ENCODE results near the gene TSNAX.
"Not testable (repeated sequence)": the region's sequence is repeated elsewhere in the genome, so short reads cannot be mapped to it uniquely, and the experiment has no call there.

TSNAX gene

DNA sequence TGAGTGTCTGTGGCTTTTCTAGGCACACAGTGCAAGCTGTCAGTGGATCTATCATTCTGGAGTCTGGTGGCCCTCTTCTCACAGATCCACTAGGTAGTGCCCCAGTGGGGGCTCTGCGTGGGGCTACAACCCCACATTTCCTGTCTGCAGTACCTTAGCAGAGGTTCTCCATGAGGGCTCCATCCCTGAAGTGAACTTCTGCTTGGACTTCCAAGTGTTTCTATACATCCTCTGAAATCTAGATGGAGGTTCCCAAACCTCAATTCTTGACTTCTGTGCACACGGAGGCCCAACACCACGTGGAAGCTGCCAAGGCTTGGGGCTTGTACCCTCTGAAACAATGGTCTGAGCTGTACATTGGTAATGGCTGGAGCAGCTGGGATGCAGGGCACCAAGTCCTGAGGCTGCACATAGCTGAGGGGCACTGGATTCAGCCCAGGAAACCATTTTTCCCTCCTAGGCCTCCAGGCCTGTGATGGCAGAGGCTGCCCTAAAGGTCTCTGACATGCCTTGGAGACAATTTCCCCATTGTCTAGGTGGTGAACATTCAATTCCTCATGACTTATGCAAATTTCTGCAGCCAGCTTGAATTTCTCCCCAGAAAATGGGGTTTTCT, 29.2 kb upstream of the TSNAX start:
- Histone ChIP-seq H3K27me3 (ENCODE audit: control insufficient read depth, insufficient read depth, low read length) (no peaks in the 10 kb centered on the region), H3K9me3 (ENCODE audit: control insufficient read depth, low read depth, low read length) (peaks cover 8% of the 10 kb centered on the region), H3K4me3 (ENCODE audit: low read length) (no peak overlapping the region)

GRCh38 chr1:231500666-231501065, 27.8 kb upstream of the TSNAX start:
- H3K4me1 ChIP-seq (ENCODE audit: control insufficient read depth, low read depth, low read length) = no peaks in the 10 kb centered on the region
- no peaks in the 10 kb centered on the region for H3K27me3 ChIP-seq (ENCODE audit: control insufficient read depth, insufficient read depth, low read length)
- no peak overlapping the region for H3K4me3 ChIP-seq (ENCODE audit: low read length)
- peaks cover 8% of the 10 kb centered on the region for H3K9me3 ChIP-seq (ENCODE audit: control insufficient read depth, low read depth, low read length)
- no peak overlapping the region for H3K9ac ChIP-seq (ENCODE audit: low read length)
- H3K36me3 ChIP-seq (ENCODE audit: control insufficient read depth, low read depth, low read length) = no peaks in the 10 kb centered on the region
- no peak overlapping the region for H3K27ac ChIP-seq (ENCODE audit: low read length)

More for the DNA sequence above, 29.2 kb upstream of the TSNAX start:
- no peaks in the 10 kb centered on the region for H3K4me1 ChIP-seq (ENCODE audit: control insufficient read depth, low read depth, low read length)
- no peak overlapping the region for H3K9ac ChIP-seq (ENCODE audit: low read length)
- H3K36me3 ChIP-seq (ENCODE audit: control insufficient read depth, low read depth, low read length) = no peaks in the 10 kb centered on the region
- no peak overlapping the region for H3K27ac ChIP-seq (ENCODE audit: low read length)

DNA sequence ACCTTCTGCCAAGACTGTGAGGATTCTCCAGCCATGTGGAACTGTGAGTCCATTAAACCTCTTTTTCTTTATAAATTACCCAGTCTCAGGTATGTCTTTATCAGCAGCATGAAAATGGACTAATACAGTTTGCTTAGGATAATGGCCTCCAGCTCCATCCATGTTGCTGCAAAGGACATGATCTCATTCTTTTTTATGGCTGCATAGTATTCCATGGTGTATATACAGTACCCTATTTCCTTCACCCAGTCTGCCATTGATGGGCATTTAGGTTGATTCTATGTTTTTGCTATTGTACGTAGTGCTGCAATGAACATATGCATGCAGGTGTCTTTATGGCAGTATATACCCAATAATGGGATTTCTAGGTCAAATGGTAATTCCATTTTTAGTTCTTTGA, 25.3 kb upstream of the TSNAX start:
- not testable (repeated sequence) for H3K4me3 ChIP-seq (ENCODE audit: low read length); H3K27me3 ChIP-seq (ENCODE audit: control insufficient read depth, insufficient read depth, low read length); H3K36me3 ChIP-seq (ENCODE audit: control insufficient read depth, low read depth, low read length); H3K27ac ChIP-seq (ENCODE audit: low read length); H3K9ac ChIP-seq (ENCODE audit: low read length); H3K9me3 ChIP-seq (ENCODE audit: control insufficient read depth, low read depth, low read length); H3K4me1 ChIP-seq (ENCODE audit: control insufficient read depth, low read depth, low read length)

- Histone ChIP-seq H3K9ac (ENCODE audit: low read length) (no peak overlapping the region), H3K4me3 (ENCODE audit: low read length) (no peak overlapping the region), H3K27ac (ENCODE audit: low read length) (no peak overlapping the region), H3K27me3 (ENCODE audit: control insufficient read depth, insufficient read depth, low read length) (no peaks in the 10 kb centered on the region), H3K9me3 (ENCODE audit: control insufficient read depth, low read depth, low read length) (no peaks in the 10 kb centered on the region), H3K4me1 (ENCODE audit: control insufficient read depth, low read depth, low read length) (no peaks in the 10 kb centered on the region), H3K36me3 (ENCODE audit: control insufficient read depth, low read depth, low read length) (no peaks in the 10 kb centered on the region)
These were observed 20.8 kb upstream of the TSNAX start for GRCh38 chr1:231507476-231508355.

DNA sequence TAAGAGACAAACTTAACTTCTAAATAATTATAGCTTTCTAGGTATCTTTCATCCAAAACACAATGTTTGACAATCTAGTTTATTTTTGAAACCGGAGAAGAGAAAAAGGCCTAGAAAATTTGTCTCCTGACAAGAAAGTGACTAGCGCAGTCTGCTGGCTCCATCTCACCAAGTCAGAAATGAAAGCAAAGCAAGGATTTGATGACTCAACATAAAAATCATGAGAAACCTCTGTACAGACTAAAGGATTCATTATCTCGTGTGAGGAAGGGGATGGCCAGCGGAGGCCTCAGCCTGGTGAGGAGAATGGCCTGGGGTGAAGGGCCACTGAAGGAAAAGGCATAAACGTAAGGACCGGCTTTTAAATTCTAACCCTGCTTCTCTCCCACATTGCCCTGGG, 20.0 kb upstream of the TSNAX start:
- H3K4me1 ChIP-seq (ENCODE audit: control insufficient read depth, low read depth, low read length) = no peaks in the 10 kb centered on the region
- no peak overlapping the region for H3K27ac ChIP-seq (ENCODE audit: low read length)
- no peak overlapping the region for H3K9ac ChIP-seq (ENCODE audit: low read length)
- H3K9me3 ChIP-seq (ENCODE audit: control insufficient read depth, low read depth, low read length) = no peaks in the 10 kb centered on the region
- no peak overlapping the region for H3K4me3 ChIP-seq (ENCODE audit: low read length)
- H3K27me3 ChIP-seq (ENCODE audit: control insufficient read depth, insufficient read depth, low read length) = no peaks in the 10 kb centered on the region
- H3K36me3 ChIP-seq (ENCODE audit: control insufficient read depth, low read depth, low read length) = no peaks in the 10 kb centered on the region

GRCh38 chr1:231508941-231509340, 19.5 kb upstream of the TSNAX start:
- no peak overlapping the region for H3K27ac ChIP-seq (ENCODE audit: low read length)
- no peak overlapping the region for H3K9ac ChIP-seq (ENCODE audit: low read length)
- no peaks in the 10 kb centered on the region for H3K9me3 ChIP-seq (ENCODE audit: control insufficient read depth, low read depth, low read length)
- H3K4me1 ChIP-seq (ENCODE audit: control insufficient read depth, low read depth, low read length) = no peaks in the 10 kb centered on the region
- H3K36me3 ChIP-seq (ENCODE audit: control insufficient read depth, low read depth, low read length) = no peaks in the 10 kb centered on the region
- no peak overlapping the region for H3K4me3 ChIP-seq (ENCODE audit: low read length)
- H3K27me3 ChIP-seq (ENCODE audit: control insufficient read depth, insufficient read depth, low read length) = no peaks in the 10 kb centered on the region

GRCh38 chr1:231512147-231512698, 16.2 kb upstream of the TSNAX start:
- Histone ChIP-seq H3K27ac (ENCODE audit: low read length) (no peak overlapping the region), H3K36me3 (ENCODE audit: control insufficient read depth, low read depth, low read length) (no peaks in the 10 kb centered on the region), H3K4me3 (ENCODE audit: low read length) (no peak overlapping the region), H3K9ac (ENCODE audit: low read length) (no peak overlapping the region), H3K9me3 (ENCODE audit: control insufficient read depth, low read depth, low read length) (no peaks in the 10 kb centered on the region), H3K4me1 (ENCODE audit: control insufficient read depth, low read depth, low read length) (no peaks in the 10 kb centered on the region), H3K27me3 (ENCODE audit: control insufficient read depth, insufficient read depth, low read length) (no peaks in the 10 kb centered on the region)

- Histone ChIP-seq H3K9me3 (ENCODE audit: control insufficient read depth, low read depth, low read length) (no peaks in the 10 kb centered on the region), H3K4me1 (ENCODE audit: control insufficient read depth, low read depth, low read length) (peaks cover 11% of the 10 kb centered on the region), H3K4me3 (ENCODE audit: low read length) (no peak overlapping the region), H3K27ac (ENCODE audit: low read length) (no peak overlapping the region), H3K36me3 (ENCODE audit: control insufficient read depth, low read depth, low read length) (no peaks in the 10 kb centered on the region), H3K27me3 (ENCODE audit: control insufficient read depth, insufficient read depth, low read length) (no peaks in the 10 kb centered on the region), H3K9ac (ENCODE audit: low read length) (no peak overlapping the region)
These were observed 12.7 kb upstream of the TSNAX start for GRCh38 chr1:231515748-231516147.

- no peak overlapping the region for H3K9ac ChIP-seq (ENCODE audit: low read length)
- no peaks in the 10 kb centered on the region for H3K36me3 ChIP-seq (ENCODE audit: control insufficient read depth, low read depth, low read length)
- H3K4me3 ChIP-seq (ENCODE audit: low read length) = no peak overlapping the region
- H3K9me3 ChIP-seq (ENCODE audit: control insufficient read depth, low read depth, low read length) = no peaks in the 10 kb centered on the region
- peaks cover 11% of the 10 kb centered on the region for H3K4me1 ChIP-seq (ENCODE audit: control insufficient read depth, low read depth, low read length)
- no peaks in the 10 kb centered on the region for H3K27me3 ChIP-seq (ENCODE audit: control insufficient read depth, insufficient read depth, low read length)
- H3K27ac ChIP-seq (ENCODE audit: low read length) = no peak overlapping the region
These were observed 11.4 kb upstream of the TSNAX start for GRCh38 chr1:231517076-231517475.

DNA sequence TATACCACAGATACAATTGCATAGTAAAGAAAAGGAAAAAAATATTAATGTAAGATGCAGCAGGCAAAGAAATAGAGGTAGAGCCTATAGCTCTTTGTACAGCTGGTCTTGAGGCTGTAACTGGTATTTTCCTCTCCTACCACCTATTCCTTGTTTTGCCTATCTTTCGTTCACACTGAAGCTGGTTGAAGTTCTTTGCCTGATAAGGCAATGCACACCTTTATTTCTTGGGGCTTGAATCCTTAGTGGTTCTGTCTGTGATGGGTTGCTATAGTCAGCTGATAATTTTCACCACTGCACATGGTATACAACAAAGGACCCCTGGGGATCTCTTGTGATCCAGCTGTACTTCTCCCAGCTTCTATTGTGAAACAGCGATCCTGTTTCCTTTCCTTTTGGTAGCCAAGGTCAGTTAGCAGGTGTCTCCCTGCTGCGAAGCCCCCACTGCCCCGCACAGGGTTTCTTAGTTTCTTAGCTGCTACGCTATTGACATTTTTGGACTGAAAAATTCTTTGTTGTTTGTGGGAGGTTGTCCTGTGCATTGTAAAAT, 9.9 kb upstream of the TSNAX start:
- H3K9ac ChIP-seq (ENCODE audit: low read length) = no peak overlapping the region
- no peaks in the 10 kb centered on the region for H3K9me3 ChIP-seq (ENCODE audit: control insufficient read depth, low read depth, low read length)
- no peak overlapping the region for H3K27ac ChIP-seq (ENCODE audit: low read length)

DNA sequence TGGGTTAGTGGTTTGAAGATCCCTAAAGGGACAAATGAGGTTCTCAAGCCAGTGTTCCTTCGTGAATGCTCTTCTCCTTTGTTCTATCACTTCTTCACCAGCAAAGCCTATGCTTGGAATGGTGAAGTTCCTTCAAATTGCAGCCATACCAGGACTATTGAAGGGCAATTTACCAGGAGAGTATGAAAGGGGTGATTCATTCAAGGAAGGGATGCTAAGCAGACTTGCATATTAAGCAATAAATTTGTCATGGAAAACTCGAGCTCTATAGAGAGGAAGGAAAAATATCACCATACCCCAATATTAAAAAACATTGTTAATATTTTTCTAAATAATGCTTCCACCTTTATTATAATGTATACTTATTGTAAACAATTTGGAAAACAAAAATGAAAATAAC, 9.3 kb upstream of the TSNAX start:
- H3K27ac ChIP-seq (ENCODE audit: low read length) = no peak overlapping the region
- no peaks in the 10 kb centered on the region for H3K27me3 ChIP-seq (ENCODE audit: control insufficient read depth, insufficient read depth, low read length)
- H3K9ac ChIP-seq (ENCODE audit: low read length) = no peak overlapping the region
- no peaks in the 10 kb centered on the region for H3K36me3 ChIP-seq (ENCODE audit: control insufficient read depth, low read depth, low read length)
- H3K4me3 ChIP-seq (ENCODE audit: low read length) = no peak overlapping the region
- H3K4me1 ChIP-seq (ENCODE audit: control insufficient read depth, low read depth, low read length) = peaks cover 11% of the 10 kb centered on the region
- H3K9me3 ChIP-seq (ENCODE audit: control insufficient read depth, low read depth, low read length) = no peaks in the 10 kb centered on the region

More for the DNA sequence above, 9.9 kb upstream of the TSNAX start:
- H3K27me3 ChIP-seq (ENCODE audit: control insufficient read depth, insufficient read depth, low read length) = no peaks in the 10 kb centered on the region
- no peaks in the 10 kb centered on the region for H3K36me3 ChIP-seq (ENCODE audit: control insufficient read depth, low read depth, low read length)
- peaks cover 11% of the 10 kb centered on the region for H3K4me1 ChIP-seq (ENCODE audit: control insufficient read depth, low read depth, low read length)
- no peak overlapping the region for H3K4me3 ChIP-seq (ENCODE audit: low read length)
